HG03354 (cell line): Measurements from ENCODE around the gene KLHL1.
A peak's percentile ranks its signal among the peaks of the same experiment; 100 is the strongest.
"Not testable (repeated sequence)": the region's sequence is repeated elsewhere in the genome, so short reads cannot be mapped to it uniquely, and the experiment has no call there.

ENCODE experiments used
- ATAC-seq: cut with Tn5 transposase; IDR thresholded peaks from one replicate; pipeline ENCODE4 v1.9.1; 2021; ENCODE audit warnings: mild to moderate bottlenecking; ENCODE audit not compliant: unreplicated experiment, poor library complexity, severe bottlenecking

The KLHL1 gene

GRCh38 chr13:70108356-70109105 lies at the start of gene KLHL1:
Gene KLHL1, minus strand, starts transcription at chr13:70108452. Its CDS starts 753 bp downstream, at chr13:70107699.
- no peak for ATAC-seq

- ATAC-seq: not testable (repeated sequence)
Observed at GRCh38 chr13:70142658-70143057, 34.4 kb upstream of the KLHL1 start.

- ATAC-seq: no peak
Observed at GRCh38 chr13:70128098-70128497, 19.8 kb upstream of the KLHL1 start.

GRCh38 chr13:70125693-70126092 lies 17.4 kb upstream of the KLHL1 start:
- no peak for ATAC-seq

- no peak for ATAC-seq
Observed at GRCh38 chr13:70117338-70117905, 9.2 kb upstream of the KLHL1 start.

- no peak for ATAC-seq
Observed at GRCh38 chr13:70107498-70108281, 562 bp downstream of the KLHL1 start, which contains the start of gene ATXN8OS. Gene ATXN8OS, plus strand, starts transcription at chr13:70107826.

GRCh38 chr13:70107125-70107497 lies 1.1 kb downstream of the KLHL1 start:
- ATAC-seq: no peak

- ATAC-seq: no peak
Observed at GRCh38 chr13:70104481-70104880, 3.8 kb downstream of the KLHL1 start.

GRCh38 chr13:70098669-70099068 lies 9.6 kb downstream of the KLHL1 start:
- ATAC-seq: no peak

- peak; percentile 86 for ATAC-seq
Observed at GRCh38 chr13:70090036-70090723, 18.1 kb downstream of the KLHL1 start.

GRCh38 chr13:70088926-70089325 lies 19.3 kb downstream of the KLHL1 start:
- ATAC-seq: no peak

GRCh38 chr13:70087247-70087646 lies 21.0 kb downstream of the KLHL1 start:
- ATAC-seq: no peak

GRCh38 chr13:70080012-70080411 lies 28.2 kb downstream of the KLHL1 start:
- no peak for ATAC-seq

GRCh38 chr13:70054572-70054971 lies 53.7 kb downstream of the KLHL1 start:
- no peak for ATAC-seq

GRCh38 chr13:70051531-70051930 lies 56.7 kb downstream of the KLHL1 start:
- no peak for ATAC-seq

- ATAC-seq: peak; percentile 59
Observed at GRCh38 chr13:70043685-70044084, 64.6 kb downstream of the KLHL1 start.

- no peak for ATAC-seq
Observed at GRCh38 chr13:70042193-70042592, 66.1 kb downstream of the KLHL1 start.

GRCh38 chr13:70034286-70034685 lies 74.0 kb downstream of the KLHL1 start:
- no peak for ATAC-seq

GRCh38 chr13:70027551-70027950 lies 80.7 kb downstream of the KLHL1 start:
- ATAC-seq: no peak

- ATAC-seq: no peak
Observed at GRCh38 chr13:70023516-70023915, 84.7 kb downstream of the KLHL1 start.
